ENCODE data around the gene RARB. TPM values are rescaled to one million over a fixed set of nuclear protein-coding genes. Genes with fewer than 3 reads are reported as not detected.

The RARB gene
- total and polyA plus RNA-seq, 5 donors from 2014 or later, result 0.12 to 0.20 TPM; not detected in 3

DNA sequence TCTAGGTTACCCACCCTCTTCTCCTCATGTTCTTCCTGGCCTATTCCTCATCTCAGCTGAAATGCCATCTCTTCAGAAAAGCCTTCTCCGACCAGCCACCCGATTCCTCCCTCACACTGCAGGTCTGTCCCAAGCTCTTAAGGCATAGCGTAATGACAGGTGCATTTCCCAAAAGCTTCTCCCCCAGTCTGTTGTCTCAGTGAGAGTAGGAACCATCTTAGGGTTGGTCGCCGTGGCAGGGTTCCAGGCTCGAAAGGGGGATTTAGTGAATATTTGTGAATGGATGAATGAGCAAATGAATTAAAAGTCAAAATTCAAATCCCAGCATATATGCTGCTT lies 158.1 kb downstream of the RARB start:
- H3K9me3 ChIP-seq (ENCODE audit: control insufficient read depth in 2 of 2, low read length in 2 of 2), result no peaks in the 10 kb centered on the region
- ATAC-seq (ENCODE audit: low read depth in 2 of 2) (no peak), DNase-seq (no peak)
- no peaks in the 10 kb centered on the region for H3K4me1 ChIP-seq (ENCODE audit: control insufficient read depth, insufficient read depth, low read length, poor library complexity, severe bottlenecking)
- no peaks in the 10 kb centered on the region for H3K27me3 Mint-ChIP-seq
- H3K27ac Mint-ChIP-seq, result no peak overlapping the region
- H3K36me3 ChIP-seq (ENCODE audit: control insufficient read depth, insufficient read depth, low read length), result no peaks in the 10 kb centered on the region
- no peak overlapping the region for H3K4me3 Mint-ChIP-seq
- peaks cover 0 to 2% (median 0%) of the 10 kb centered on the region in 7 donors for H3K9me3 Mint-ChIP-seq
- H3K4me3 ChIP-seq (ENCODE audit: low read depth, low read length), result no peak overlapping the region
- no peaks in the 10 kb centered on the region for H3K27me3 ChIP-seq (ENCODE audit: control insufficient read depth, insufficient read depth, low read length)
- no peaks in the 10 kb centered on the region for H3K36me3 Mint-ChIP-seq
- H3K27ac ChIP-seq (ENCODE audit: insufficient read depth, low read length, poor library complexity, severe bottlenecking), result no peak overlapping the region
- no peaks in the 10 kb centered on the region for H3K4me1 Mint-ChIP-seq

DNA sequence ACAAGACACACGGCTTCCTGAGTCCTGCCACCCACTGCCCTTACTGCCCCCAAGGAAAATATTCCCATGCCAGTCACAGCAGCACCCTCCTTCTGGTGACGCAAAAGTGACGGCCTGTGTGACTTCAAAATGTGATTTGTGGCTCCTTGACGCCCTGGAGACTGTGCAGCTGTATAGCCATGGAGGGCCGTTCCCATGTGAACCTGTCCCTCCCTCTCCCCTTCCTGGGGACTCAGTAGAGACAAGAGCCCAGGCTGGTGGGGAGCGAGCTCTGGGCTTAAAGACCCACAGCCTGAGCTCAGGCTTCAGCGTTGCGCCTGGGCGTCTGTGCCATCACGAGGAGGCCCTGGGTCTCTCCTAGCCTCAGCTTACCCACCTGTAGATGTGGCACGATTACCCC lies 158.5 kb downstream of the RARB start:
- no peaks in the 10 kb centered on the region for H3K4me1 Mint-ChIP-seq
- no peaks in the 10 kb centered on the region for H3K27me3 Mint-ChIP-seq
- no peak overlapping the region for H3K4me3 Mint-ChIP-seq
- no peaks in the 10 kb centered on the region for H3K36me3 Mint-ChIP-seq
- Histone ChIP-seq H3K36me3 (ENCODE audit: control insufficient read depth, insufficient read depth, low read length) (no peaks in the 10 kb centered on the region), H3K27ac (ENCODE audit: insufficient read depth, low read length, poor library complexity, severe bottlenecking) (no peak overlapping the region), H3K9me3 (ENCODE audit: control insufficient read depth in 2 of 2, low read length in 2 of 2) (no peaks in the 10 kb centered on the region), H3K4me1 (ENCODE audit: control insufficient read depth, insufficient read depth, low read length, poor library complexity, severe bottlenecking) (no peaks in the 10 kb centered on the region), H3K27me3 (ENCODE audit: control insufficient read depth, insufficient read depth, low read length) (no peaks in the 10 kb centered on the region), H3K4me3 (ENCODE audit: low read depth, low read length) (no peak overlapping the region)
- DNase-seq, result no peak
- ATAC-seq (ENCODE audit: low read depth in 2 of 2), result no peak
- H3K27ac Mint-ChIP-seq, result no peak overlapping the region
- peaks cover 0 to 2% (median 0%) of the 10 kb centered on the region in 7 donors for H3K9me3 Mint-ChIP-seq

DNA sequence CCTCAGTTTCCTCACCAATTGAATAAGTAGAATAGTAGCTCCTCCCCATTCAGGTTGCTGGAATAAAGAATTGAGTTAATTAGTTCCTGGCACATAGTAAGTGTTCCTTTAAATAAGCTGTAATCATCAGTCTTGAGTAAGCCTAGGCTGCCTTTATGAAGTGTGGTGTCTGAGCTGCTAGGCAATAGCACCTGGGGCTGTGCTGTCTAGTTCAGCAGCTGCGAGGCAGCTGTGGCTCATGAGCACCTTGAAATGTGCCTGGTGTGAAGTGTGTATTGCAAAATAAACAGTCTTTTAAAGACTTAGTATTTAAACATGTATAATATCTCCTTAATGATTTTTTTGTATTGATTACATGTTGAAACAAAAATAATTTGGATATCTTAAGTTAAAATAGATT lies 159.0 kb downstream of the RARB start:
- no peaks in the 10 kb centered on the region for H3K36me3 ChIP-seq (ENCODE audit: control insufficient read depth, insufficient read depth, low read length)
- H3K9me3 ChIP-seq (ENCODE audit: control insufficient read depth in 2 of 2, low read length in 2 of 2), result no peaks in the 10 kb centered on the region
- no peaks in the 10 kb centered on the region for H3K4me1 Mint-ChIP-seq
- H3K27me3 ChIP-seq (ENCODE audit: control insufficient read depth, insufficient read depth, low read length), result no peaks in the 10 kb centered on the region
- H3K4me3 ChIP-seq (ENCODE audit: low read depth, low read length), result no peak overlapping the region
- no peak overlapping the region for H3K27ac ChIP-seq (ENCODE audit: insufficient read depth, low read length, poor library complexity, severe bottlenecking)
- H3K27ac Mint-ChIP-seq, result no peak overlapping the region
- DNase-seq (no peak), ATAC-seq (ENCODE audit: low read depth in 2 of 2) (no peak)
- no peak overlapping the region for H3K4me3 Mint-ChIP-seq
- no peaks in the 10 kb centered on the region for H3K4me1 ChIP-seq (ENCODE audit: control insufficient read depth, insufficient read depth, low read length, poor library complexity, severe bottlenecking)
- H3K9me3 Mint-ChIP-seq, result peaks cover 0 to 2% (median 0%) of the 10 kb centered on the region in 7 donors
- H3K27me3 Mint-ChIP-seq, result no peaks in the 10 kb centered on the region
- H3K36me3 Mint-ChIP-seq, result no peaks in the 10 kb centered on the region

DNA sequence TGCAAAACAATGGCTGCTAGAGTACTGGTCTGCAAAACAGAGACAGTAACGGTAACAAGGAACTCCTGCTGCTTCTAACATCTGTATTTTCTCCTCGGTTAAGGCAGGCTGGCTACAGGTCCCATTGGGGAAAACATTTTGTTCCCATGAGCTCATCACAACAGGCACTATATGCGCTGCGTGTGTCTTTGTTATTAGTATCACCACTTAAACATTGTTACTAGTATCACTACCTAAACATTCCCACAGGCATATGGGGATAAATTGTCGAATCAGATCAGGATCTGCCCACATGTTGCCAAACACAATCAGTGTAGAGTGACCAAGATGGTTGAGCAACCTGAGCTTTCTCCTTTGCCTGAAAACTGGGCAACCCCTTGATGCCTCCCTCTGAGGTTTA lies 159.5 kb downstream of the RARB start:
- H3K9me3 Mint-ChIP-seq, result peaks cover 0 to 2% (median 0%) of the 10 kb centered on the region in 7 donors
- Histone ChIP-seq H3K4me3 (ENCODE audit: low read depth, low read length) (no peak overlapping the region), H3K27me3 (ENCODE audit: control insufficient read depth, insufficient read depth, low read length) (no peaks in the 10 kb centered on the region), H3K9me3 (ENCODE audit: control insufficient read depth in 2 of 2, low read length in 2 of 2) (no peaks in the 10 kb centered on the region), H3K27ac (ENCODE audit: insufficient read depth, low read length, poor library complexity, severe bottlenecking) (no peak overlapping the region), H3K4me1 (ENCODE audit: control insufficient read depth, insufficient read depth, low read length, poor library complexity, severe bottlenecking) (no peaks in the 10 kb centered on the region), H3K36me3 (ENCODE audit: control insufficient read depth, insufficient read depth, low read length) (no peaks in the 10 kb centered on the region)
- no peaks in the 10 kb centered on the region for H3K36me3 Mint-ChIP-seq
- ATAC-seq (ENCODE audit: low read depth in 2 of 2), result no peak
- no peaks in the 10 kb centered on the region for H3K4me1 Mint-ChIP-seq
- DNase-seq, result no peak
- no peaks in the 10 kb centered on the region for H3K27me3 Mint-ChIP-seq
- H3K4me3 Mint-ChIP-seq, result no peak overlapping the region
- H3K27ac Mint-ChIP-seq, result no peak overlapping the region

DNA sequence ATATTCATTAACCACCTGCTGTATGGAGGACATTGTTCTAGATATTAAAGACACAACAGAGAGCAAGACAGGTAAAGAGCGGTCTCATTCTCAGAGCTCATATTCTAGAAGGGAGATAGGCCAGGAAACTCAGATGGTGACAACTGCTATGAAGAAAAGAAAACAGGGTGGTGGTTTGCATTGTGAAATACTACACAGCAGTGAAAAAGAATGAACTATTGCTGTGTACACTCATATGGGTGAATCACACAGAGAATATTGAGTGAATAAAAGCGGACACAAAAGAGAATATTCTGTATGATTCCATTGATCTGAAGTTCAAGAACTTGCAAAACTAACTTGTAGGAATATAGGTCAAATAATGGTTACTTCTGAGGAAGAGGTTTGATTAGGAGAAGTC lies 159.9 kb downstream of the RARB start:
- Mint-ChIP-seq H3K27me3 (no peaks in the 10 kb centered on the region), H3K36me3 (no peaks in the 10 kb centered on the region), H3K27ac (no peak overlapping the region), H3K4me3 (no peak overlapping the region), H3K4me1 (no peaks in the 10 kb centered on the region), H3K9me3 (peaks cover 0 to 2% (median 0%) of the 10 kb centered on the region in 7 donors)
- Histone ChIP-seq H3K4me3 (ENCODE audit: low read depth, low read length) (no peak overlapping the region), H3K9me3 (ENCODE audit: control insufficient read depth in 2 of 2, low read length in 2 of 2) (no peaks in the 10 kb centered on the region), H3K36me3 (ENCODE audit: control insufficient read depth, insufficient read depth, low read length) (no peaks in the 10 kb centered on the region), H3K27ac (ENCODE audit: insufficient read depth, low read length, poor library complexity, severe bottlenecking) (no peak overlapping the region), H3K27me3 (ENCODE audit: control insufficient read depth, insufficient read depth, low read length) (no peaks in the 10 kb centered on the region), H3K4me1 (ENCODE audit: control insufficient read depth, insufficient read depth, low read length, poor library complexity, severe bottlenecking) (no peaks in the 10 kb centered on the region)
- DNase-seq, result no peak
- ATAC-seq (ENCODE audit: low read depth in 2 of 2), result no peak

DNA sequence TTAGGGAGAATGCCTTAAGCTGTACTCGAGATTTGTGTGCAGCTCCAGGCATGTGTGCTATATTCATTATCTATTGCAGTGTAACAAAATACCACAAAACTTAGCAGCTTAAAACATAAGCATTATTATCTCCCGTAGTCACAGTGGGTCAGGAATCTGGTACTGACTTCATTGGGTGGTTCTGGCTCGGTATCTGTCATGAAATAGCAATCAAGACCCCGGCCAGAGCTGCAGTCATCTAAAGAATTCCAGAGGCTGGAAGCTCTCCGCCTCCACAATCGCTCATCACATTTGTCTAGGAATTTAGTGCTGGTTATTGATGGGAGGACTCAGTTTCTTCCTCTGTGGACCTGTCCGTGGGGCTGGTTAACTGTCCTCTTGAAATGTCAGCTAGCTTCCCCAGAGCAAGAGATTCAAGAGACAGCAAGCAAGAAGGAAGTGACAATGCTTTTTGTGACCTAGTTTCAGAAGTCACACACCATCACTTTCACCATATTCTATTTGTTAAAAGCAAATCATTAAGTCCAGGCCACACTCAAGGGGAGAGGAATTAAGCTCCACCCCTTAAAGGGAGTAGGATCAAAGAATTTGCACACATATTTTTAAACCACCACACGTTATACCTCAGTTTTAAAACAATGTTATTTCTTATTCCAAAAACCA lies 160.5 kb downstream of the RARB start:
- H3K4me3 Mint-ChIP-seq, result no peak overlapping the region
- Histone ChIP-seq H3K27ac (ENCODE audit: insufficient read depth, low read length, poor library complexity, severe bottlenecking) (no peak overlapping the region), H3K36me3 (ENCODE audit: control insufficient read depth, insufficient read depth, low read length) (no peaks in the 10 kb centered on the region), H3K27me3 (ENCODE audit: control insufficient read depth, insufficient read depth, low read length) (no peaks in the 10 kb centered on the region), H3K4me1 (ENCODE audit: control insufficient read depth, insufficient read depth, low read length, poor library complexity, severe bottlenecking) (no peaks in the 10 kb centered on the region), H3K9me3 (ENCODE audit: control insufficient read depth in 2 of 2, low read length in 2 of 2) (no peaks in the 10 kb centered on the region), H3K4me3 (ENCODE audit: low read depth, low read length) (no peak overlapping the region)
- H3K27ac Mint-ChIP-seq, result no peak overlapping the region
- H3K9me3 Mint-ChIP-seq, result peaks cover 0 to 2% (median 0%) of the 10 kb centered on the region in 7 donors
- no peaks in the 10 kb centered on the region for H3K27me3 Mint-ChIP-seq
- H3K36me3 Mint-ChIP-seq, result no peaks in the 10 kb centered on the region
- H3K4me1 Mint-ChIP-seq, result peaks cover 0 to 2% (median 0%) of the 10 kb centered on the region in 4 donors
- DNase-seq, result no peak
- no peak for ATAC-seq (ENCODE audit: low read depth in 2 of 2)

DNA sequence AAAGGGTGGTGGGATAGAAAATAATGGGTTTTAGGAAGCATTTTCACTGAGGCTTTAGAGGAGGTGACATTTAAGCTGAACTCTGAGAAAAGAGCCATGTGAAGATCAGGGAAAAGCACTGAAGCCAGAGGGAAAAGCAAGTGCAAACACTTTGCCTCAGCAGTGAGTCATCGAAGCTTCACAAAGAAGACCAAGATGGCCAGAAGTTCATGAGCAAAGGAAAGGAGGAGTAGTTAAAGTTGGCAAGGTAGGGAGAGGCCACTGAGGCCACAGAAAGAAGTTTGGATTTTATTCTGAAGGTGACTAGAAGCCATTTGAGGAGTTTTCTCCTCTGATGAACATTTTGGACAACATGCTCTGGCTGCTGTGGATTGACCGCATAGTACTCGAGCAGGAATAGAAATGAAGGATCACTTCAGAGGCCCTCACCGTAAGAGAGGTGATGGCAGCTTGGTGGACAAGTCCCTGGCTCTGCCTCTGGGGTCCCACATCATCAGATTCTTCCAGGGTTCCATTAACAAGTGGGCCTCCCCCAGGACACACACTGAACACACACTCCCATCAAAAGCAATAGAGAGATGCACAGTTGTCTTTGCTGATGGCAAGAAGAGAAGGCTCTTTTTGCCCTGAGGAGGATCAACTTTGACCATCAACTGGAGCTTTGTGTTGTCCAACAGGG lies 161.2 kb downstream of the RARB start:
- Histone ChIP-seq H3K36me3 (ENCODE audit: control insufficient read depth, insufficient read depth, low read length) (no peaks in the 10 kb centered on the region), H3K4me3 (ENCODE audit: low read depth, low read length) (no peak overlapping the region), H3K9me3 (ENCODE audit: control insufficient read depth in 2 of 2, low read length in 2 of 2) (no peaks in the 10 kb centered on the region), H3K4me1 (ENCODE audit: control insufficient read depth, insufficient read depth, low read length, poor library complexity, severe bottlenecking) (no peaks in the 10 kb centered on the region), H3K27me3 (ENCODE audit: control insufficient read depth, insufficient read depth, low read length) (no peaks in the 10 kb centered on the region), H3K27ac (ENCODE audit: insufficient read depth, low read length, poor library complexity, severe bottlenecking) (no peak overlapping the region)
- H3K9me3 Mint-ChIP-seq, result peaks cover 0 to 2% (median 0%) of the 10 kb centered on the region in 7 donors
- peaks cover 0 to 5% (median under 1%) of the 10 kb centered on the region in 4 donors for H3K4me1 Mint-ChIP-seq
- no peak overlapping the region for H3K27ac Mint-ChIP-seq
- no peaks in the 10 kb centered on the region for H3K27me3 Mint-ChIP-seq
- DNase-seq (no peak), ATAC-seq (ENCODE audit: low read depth in 2 of 2) (no peak)
- no peak overlapping the region for H3K4me3 Mint-ChIP-seq
- H3K36me3 Mint-ChIP-seq, result no peaks in the 10 kb centered on the region

DNA sequence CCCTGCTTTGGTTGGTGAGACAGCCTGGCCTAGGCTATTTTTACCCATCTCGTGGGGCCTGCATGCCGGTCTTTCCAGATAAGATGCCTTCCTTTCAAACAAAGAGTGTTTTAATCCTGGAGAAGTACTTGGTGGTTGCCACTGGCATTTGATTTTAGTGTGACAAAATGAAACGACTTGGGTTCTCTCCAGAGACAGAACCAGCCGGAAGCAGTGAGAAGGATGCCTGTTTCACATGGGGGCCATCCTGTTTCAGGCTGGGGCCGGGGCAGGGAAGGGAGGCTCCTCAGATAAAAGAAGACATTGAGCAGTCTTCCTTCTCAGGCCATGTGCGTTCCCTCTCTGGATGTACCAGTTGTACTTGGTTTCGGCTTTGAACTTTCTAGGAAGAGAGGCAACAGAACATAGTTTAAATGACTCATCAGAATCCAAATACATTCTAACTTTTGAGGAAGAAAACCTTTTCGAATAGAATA lies 161.8 kb downstream of the RARB start:
- H3K4me1 ChIP-seq (ENCODE audit: control insufficient read depth, insufficient read depth, low read length, poor library complexity, severe bottlenecking), result no peaks in the 10 kb centered on the region
- H3K4me3 Mint-ChIP-seq, result no peak overlapping the region
- peaks cover 0 to 2% (median 0%) of the 10 kb centered on the region in 7 donors for H3K9me3 Mint-ChIP-seq

More for the DNA sequence above, 161.8 kb downstream of the RARB start:
- no peak for DNase-seq
- Mint-ChIP-seq H3K27ac (no peak overlapping the region), H3K27me3 (no peaks in the 10 kb centered on the region), H3K36me3 (no peaks in the 10 kb centered on the region), H3K4me1 (peaks cover 0 to 6% (median 2%) of the 10 kb centered on the region in 4 donors)
- Histone ChIP-seq H3K27ac (ENCODE audit: insufficient read depth, low read length, poor library complexity, severe bottlenecking) (no peak overlapping the region), H3K27me3 (ENCODE audit: control insufficient read depth, insufficient read depth, low read length) (no peaks in the 10 kb centered on the region), H3K36me3 (ENCODE audit: control insufficient read depth, insufficient read depth, low read length) (no peaks in the 10 kb centered on the region), H3K9me3 (ENCODE audit: control insufficient read depth in 2 of 2, low read length in 2 of 2) (no peaks in the 10 kb centered on the region), H3K4me3 (ENCODE audit: low read depth, low read length) (no peak overlapping the region)
- no peak for ATAC-seq (ENCODE audit: low read depth in 2 of 2)

Measured in CD4-positive, CD25-positive, alpha-beta regulatory T cell (primary cell).